ENCODE results near the gene WBP2. TPM values are rescaled to one million over a fixed set of nuclear protein-coding genes. Genes with fewer than 3 reads are reported as not detected.
A peak's percentile ranks its signal among the peaks of the same experiment; 100 is the strongest.

Gene WBP2
- total RNA-seq, 4 donors from 2014 or later, result 63.5 to 79.7 (median 71.0) TPM

DNA sequence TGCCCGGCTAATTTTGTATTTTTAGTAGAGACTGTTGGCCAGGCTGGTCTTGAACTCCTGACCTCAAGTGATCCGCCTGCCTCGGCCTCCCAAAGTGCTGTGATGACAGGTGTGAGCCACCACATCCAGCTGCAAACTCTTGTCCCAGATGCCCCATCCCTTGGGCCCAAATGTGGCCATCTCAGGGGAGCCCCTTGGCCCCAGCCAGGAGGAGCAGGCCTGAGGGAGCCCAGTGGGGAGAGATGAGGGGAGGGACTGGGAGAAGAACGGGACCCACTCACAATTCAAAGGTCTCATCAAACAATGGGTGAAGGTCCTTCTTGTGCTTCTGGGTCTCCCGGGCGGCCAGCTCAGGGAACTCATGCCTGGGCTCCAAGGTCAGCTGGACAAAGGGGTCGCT, 25.4 kb downstream of the WBP2 start:
- peaks cover 0 to 44% (median 20%) of the 10 kb centered on the region in 4 donors for H3K4me1 ChIP-seq

DNA sequence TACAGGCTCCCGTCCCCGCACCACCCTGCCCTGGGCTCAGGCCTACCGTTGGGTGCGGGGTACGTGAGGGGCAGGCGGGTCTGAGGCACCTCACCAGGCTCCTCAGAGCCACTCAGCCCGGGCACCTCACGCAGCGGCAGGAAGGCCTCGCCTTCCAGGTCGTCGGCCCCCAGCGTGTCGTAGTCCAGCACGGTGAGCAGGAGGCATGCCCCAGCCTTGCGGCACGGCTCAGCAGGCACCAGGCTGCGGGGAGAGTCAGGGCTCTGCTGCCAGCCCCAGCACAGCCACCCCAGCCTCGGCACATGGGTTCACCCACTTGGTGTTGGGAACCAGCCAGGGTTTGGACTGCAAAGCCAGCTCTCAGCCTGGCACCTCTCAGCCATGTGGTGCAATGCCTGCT, 26.4 kb downstream of the WBP2 start:
- no peaks in the 10 kb centered on the region for H3K9me3 ChIP-seq
- no peaks in the 10 kb centered on the region for H3K27me3 ChIP-seq
- H3K27ac ChIP-seq, result peak overlapping the region in 1 of 4 donors; percentile 80
- no peak overlapping the region for H3K4me3 ChIP-seq
- peaks cover 0 to 54% (median 20%) of the 10 kb centered on the region in 4 donors for H3K4me1 ChIP-seq
- WGBS, 2 donors, result 93% methylated on average over 11 of the region's 19 CpGs; no CpG with 5 or more reads in 1 of the 2 donors
- no peak for DNase-seq (ENCODE audit: low spot score in 2 of 2)
- TF ChIP-seq POLR2A (IDR thresholded peaks at IDR 0.05) (no peak), EP300 (IDR thresholded peaks at IDR 0.05) (no peak)
- TF ChIP-seq, protein P1, sequence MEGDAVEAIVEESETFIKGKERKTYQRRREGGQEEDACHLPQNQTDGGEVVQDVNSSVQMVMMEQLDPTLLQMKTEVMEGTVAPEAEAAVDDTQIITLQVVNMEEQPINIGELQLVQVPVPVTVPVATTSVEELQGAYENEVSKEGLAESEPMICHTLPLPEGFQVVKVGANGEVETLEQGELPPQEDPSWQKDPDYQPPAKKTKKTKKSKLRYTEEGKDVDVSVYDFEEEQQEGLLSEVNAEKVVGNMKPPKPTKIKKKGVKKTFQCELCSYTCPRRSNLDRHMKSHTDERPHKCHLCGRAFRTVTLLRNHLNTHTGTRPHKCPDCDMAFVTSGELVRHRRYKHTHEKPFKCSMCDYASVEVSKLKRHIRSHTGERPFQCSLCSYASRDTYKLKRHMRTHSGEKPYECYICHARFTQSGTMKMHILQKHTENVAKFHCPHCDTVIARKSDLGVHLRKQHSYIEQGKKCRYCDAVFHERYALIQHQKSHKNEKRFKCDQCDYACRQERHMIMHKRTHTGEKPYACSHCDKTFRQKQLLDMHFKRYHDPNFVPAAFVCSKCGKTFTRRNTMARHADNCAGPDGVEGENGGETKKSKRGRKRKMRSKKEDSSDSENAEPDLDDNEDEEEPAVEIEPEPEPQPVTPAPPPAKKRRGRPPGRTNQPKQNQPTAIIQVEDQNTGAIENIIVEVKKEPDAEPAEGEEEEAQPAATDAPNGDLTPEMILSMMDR (IDR thresholded peaks at IDR 0.05), result no peak
- H3K36me3 ChIP-seq, result peaks cover 0 to 75% (median 9%) of the 10 kb centered on the region in 3 donors

More for the DNA sequence above, 25.4 kb downstream of the WBP2 start:
- no peak overlapping the region for H3K27ac ChIP-seq
- H3K36me3 ChIP-seq, result peaks cover 0 to 74% (median 13%) of the 10 kb centered on the region in 3 donors
- no peak overlapping the region for H3K4me3 ChIP-seq
- no peak for TF ChIP-seq EP300 (IDR thresholded peaks at IDR 0.05)
- no peak for TF ChIP-seq POLR2A (IDR thresholded peaks at IDR 0.05)
- TF ChIP-seq, protein P1 (IDR thresholded peaks at IDR 0.05), result no peak
- H3K27me3 ChIP-seq, result no peaks in the 10 kb centered on the region
- no peak for DNase-seq (ENCODE audit: low spot score in 2 of 2)
- no peaks in the 10 kb centered on the region for H3K9me3 ChIP-seq
- WGBS, 2 donors, result 77 to 78% methylated on average over 5 to 7 of the region's 7 CpGs

DNA sequence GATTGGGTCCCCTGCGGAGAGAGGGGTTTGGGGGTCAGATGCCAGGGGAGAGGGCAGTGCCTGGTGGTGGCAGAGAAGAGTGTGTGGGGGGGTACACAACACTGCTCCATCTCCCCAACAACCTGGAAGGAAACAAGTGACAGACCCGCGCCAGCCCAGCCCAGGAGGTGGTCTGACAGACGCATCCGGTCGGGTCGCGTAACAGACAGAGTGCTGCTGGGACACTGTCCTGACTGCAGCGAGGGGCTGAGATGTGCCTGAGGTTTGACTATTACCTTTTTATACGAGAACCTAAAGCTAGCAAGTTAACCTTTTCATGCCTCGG, 27.1 kb downstream of the WBP2 start:
- TF ChIP-seq, protein P1 (IDR thresholded peaks at IDR 0.05), result no peak
- TF ChIP-seq POLR2A (IDR thresholded peaks at IDR 0.05), result no peak
- no peak for TF ChIP-seq EP300 (IDR thresholded peaks at IDR 0.05)

DNA sequence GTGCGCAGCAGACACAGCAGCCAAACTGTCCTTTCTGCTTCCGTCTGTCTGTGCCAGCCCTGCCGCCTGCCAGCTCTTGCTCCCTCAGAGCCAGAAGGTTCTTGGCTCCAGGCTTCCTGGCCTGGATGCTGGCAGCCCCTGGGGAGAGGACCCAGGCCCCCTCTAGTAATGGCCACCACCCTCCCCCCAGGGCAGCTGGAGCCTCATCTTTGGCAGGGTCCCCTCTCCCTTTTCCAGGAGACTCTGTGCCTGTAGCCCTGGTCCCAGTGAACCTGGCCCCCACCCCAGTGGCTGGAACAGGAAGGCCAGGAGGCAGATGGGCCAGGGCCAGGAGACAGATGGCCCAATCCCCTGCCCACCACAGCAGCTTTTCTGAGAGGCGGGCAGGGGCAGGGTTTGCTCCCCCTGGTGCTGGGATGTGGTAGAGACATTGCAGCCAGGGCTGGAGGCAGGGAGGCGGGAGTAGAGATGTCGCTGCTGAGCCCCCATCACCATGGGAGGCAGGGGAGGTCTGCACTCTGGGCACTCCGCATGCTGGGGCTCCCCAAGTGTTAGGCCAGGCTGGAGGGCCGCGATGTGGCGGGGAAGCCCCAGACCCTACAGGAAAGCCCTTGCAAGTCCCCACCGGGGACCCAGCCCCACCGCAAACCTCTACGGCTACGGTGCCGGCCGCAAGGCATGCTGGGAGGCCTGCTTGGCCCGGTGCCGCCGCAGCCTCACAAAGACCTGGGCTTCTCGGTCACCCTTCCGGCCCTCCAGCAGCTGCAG, 27.6 kb downstream of the WBP2 start:
- H3K4me3 ChIP-seq, result peak overlapping the region in 3 of 4 donors; percentile 17 to 48 (median 17)
- WGBS, 2 donors, result 24 to 36% methylated on average over 14 to 16 of the region's 21 CpGs
- peaks cover 0 to 49% (median 17%) of the 10 kb centered on the region in 4 donors for H3K4me1 ChIP-seq
- H3K36me3 ChIP-seq, result peaks cover 0 to 76% (median 8%) of the 10 kb centered on the region in 3 donors
- H3K27ac ChIP-seq, result peak overlapping the region; percentile 54 to 85 (median 82)
- no peaks in the 10 kb centered on the region for H3K27me3 ChIP-seq
- no peaks in the 10 kb centered on the region for H3K9me3 ChIP-seq
- DNase-seq (ENCODE audit: low spot score in 2 of 2), result peak; percentile 35 to 52
- TF ChIP-seq EP300 (IDR thresholded peaks at IDR 0.05) (peak in 1 of 2 donors; percentile 40), POLR2A (IDR thresholded peaks at IDR 0.05) (no peak)
- TF ChIP-seq, protein P1 (IDR thresholded peaks at IDR 0.05), result peak; percentile 51 to 87 (median 78)

More for the DNA sequence above, 27.1 kb downstream of the WBP2 start:
- Histone ChIP-seq H3K36me3 (peaks cover 0 to 75% (median 8%) of the 10 kb centered on the region in 3 donors), H3K27me3 (no peaks in the 10 kb centered on the region), H3K4me3 (peak overlapping the region in 3 of 4 donors; percentile 17 to 48 (median 17)), H3K9me3 (no peaks in the 10 kb centered on the region), H3K4me1 (peaks cover 0 to 51% (median 20%) of the 10 kb centered on the region in 4 donors), H3K27ac (peak overlapping the region; percentile 54 to 85 (median 82))
- no peak for DNase-seq (ENCODE audit: low spot score in 2 of 2)
- WGBS, 2 donors, result 45 to 51% methylated on average over 11 of the region's 11 CpGs
